Activated CD4-positive, alpha-beta T cell treated with anti-CD3 and anti-CD28 coated beads, Interleukin-2, amount 50 U/mL, for 48 hours (primary cell): ENCODE results near the gene CNST.
"Not testable (repeated sequence)": the region's sequence is repeated elsewhere in the genome, so short reads cannot be mapped to it uniquely, and the experiment has no call there.

Experiments
- DNase-seq, 2 experiments: peaks; one replicate each; pipeline ENCODE4 v3.0.0-alpha.2; 2020

The CNST gene

GRCh38 chr1:246587606-246588005, 21.4 kb downstream of the CNST start:
- DNase-seq: no peak

DNA sequence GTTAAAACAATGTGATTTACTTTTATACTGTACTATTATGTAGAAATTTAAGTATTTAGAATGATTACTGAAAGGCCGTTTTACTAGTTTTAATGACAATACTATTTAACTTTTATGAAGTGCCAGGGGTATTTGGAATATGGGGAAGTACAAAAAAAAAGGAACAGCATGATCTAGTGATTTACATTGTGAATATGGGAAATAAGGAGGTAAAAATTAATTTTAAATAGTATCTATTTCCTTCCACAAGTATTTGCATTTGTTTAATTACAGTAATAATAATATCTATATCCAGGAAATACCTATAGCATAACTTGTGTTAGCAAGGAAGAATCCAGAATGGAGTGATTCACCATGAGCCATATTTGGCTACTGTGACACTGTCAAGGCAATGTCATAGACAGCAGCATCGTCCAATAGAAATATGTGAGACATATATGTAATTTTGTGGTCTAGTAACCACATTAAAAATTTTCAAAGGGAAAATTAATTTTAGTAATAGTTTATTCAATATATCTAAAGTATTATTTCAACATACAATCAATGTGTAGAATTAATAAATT, 22.0 kb downstream of the CNST start:
- DNase-seq: no peak

GRCh38 chr1:246589919-246590318, 23.7 kb downstream of the CNST start:
- DNase-seq: not testable (repeated sequence)

GRCh38 chr1:246591047-246591446, 24.8 kb downstream of the CNST start:
- DNase-seq: no peak

- DNase-seq: peak; percentile 31 to 37
These were observed 25.2 kb downstream of the CNST start for GRCh38 chr1:246591504-246591903.

GRCh38 chr1:246591958-246592357, 25.7 kb downstream of the CNST start:
- no peak for DNase-seq

DNA sequence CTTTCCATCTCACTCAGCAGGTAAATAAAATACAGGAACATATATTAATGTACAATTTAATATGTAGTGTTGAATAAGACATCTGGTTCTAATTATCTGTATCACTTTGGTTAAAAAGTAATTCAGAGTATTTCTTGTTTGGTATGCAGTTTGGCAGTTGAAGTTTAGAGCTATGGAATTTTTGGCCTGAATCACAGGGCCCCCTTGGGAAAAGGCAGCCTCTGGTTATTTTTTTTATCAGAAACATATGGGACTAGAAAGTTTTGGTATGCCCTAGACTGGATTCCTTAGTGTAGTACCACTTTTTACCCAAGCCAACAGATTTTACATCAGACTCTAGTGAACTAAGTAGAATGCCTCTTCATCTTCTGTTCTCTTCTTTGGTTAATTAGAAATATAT, 26.4 kb downstream of the CNST start:
- DNase-seq: no peak

GRCh38 chr1:246595146-246595545, 28.9 kb downstream of the CNST start:
- no peak for DNase-seq

GRCh38 chr1:246597340-246597739, 31.1 kb downstream of the CNST start:
- DNase-seq: no peak

DNA sequence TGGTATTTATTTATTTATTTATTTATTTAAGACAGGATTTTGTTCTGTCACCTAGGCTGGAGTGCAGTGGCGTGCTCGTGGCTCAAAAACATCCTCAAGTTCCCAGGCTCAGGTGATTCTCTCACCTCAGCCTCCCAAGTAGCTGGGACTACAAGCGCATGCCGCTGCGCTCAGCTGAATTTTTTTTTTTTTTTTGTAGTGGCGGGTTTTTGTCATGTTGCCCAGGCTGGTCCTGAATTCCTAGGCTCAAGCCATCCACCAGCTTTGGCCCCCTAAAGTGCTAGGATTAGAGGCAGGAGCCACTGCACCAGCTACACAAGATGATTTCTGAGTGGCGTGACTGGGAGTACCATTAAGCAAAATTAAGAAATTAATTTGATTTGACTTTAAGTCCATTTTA, 31.7 kb downstream of the CNST start:
- DNase-seq: no peak

DNA sequence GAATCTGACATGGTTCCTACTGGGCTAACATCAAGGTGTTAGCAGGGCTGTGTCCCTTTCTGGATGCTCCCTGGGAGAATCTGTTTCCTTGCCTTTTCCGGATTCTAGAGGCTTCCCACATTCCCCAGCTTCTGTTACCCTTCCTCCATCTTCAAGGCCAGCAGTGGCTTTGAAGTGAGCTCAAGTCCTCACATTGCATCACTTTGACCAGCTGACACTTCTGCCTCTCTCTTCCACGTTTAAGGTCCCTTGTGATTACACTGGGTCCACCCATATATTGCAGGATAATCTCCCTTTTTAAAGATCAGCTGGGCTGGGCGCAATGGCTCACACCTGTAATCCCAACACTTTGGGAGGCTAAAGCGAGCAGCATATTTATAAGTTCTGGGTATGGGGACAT, 33.1 kb downstream of the CNST start:
- no peak for DNase-seq

- DNase-seq: no peak
These were observed 34.3 kb downstream of the CNST start for GRCh38 chr1:246600579-246600978.

- no peak for DNase-seq
These were observed 35.9 kb downstream of the CNST start for GRCh38 chr1:246602194-246602593.

DNA sequence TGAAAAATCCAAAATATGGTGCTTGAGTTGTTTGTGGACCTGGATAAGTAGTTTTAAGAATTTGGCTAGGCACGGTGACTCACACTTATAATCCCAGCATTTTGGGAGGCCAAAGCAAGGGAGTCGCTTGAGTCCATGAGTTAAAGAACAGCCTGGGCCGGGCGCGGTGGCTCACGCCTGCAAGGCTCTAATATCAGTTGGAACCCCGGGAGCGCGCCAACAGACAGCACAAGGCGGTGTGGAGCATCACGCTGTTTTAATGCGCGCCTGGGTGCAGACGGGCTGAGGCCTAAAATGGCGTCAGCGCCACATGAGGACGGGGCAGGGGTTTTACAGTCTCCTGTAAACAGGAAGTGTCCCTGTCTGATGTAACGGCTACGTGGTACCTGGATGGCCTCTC, 39.0 kb downstream of the CNST start:
- DNase-seq: not testable (repeated sequence)

GRCh38 chr1:246607462-246607861, 41.2 kb downstream of the CNST start:
- no peak for DNase-seq

DNA sequence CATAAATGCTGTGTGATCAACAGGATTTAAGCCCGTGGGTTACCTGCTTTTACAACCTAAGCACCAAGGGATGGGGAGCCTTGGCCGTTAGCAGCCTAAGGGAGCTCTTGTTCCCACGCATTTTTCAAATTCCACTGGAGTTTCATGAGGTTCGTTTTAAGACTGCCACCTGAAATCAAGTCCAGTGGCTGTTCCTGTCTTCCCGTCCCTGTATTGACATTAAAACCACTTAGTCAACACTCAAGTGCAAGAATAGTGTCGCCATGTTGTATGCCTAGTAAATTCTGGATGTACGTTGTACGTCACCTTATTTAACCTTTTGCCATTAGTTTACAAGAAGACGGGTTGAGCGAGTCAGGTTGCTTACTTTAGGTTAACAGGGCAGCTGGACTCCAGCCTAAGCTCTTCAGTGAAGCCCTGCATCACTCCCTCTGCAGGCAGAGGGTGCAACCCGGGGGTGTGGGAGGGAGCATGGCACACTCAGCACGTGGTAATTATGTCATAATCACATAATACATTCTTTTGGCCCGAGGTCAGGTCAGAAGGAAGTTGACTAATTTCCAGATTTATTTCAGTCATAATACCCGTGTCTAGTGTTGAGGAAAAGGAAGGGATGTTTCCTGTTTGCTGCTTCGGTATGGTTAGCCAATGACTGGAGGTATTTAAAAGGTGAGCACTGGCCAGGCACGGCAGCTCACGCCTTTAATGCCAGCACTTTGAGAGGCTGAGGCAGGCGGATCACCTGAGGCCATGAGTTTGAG, 42.5 kb downstream of the CNST start:
- DNase-seq: peak; percentile 31 to 41

DNA sequence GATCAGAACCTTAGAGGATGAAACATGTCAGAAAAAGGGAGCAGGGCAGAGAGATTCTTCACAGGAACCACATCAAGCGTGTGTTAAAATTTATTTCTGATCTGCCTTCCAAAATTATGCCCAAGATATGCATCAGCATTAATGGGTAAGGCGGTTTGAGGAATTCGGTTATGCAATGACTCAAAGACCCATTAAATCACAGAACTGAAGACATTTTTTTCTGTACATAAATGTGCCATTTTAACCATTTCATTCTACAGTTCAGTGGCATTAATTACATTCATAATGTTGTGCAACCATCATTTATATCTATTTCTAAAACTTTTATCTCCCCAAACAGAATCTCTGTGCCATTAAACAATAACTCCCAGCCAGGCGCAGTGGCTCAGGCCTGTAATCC, 43.4 kb downstream of the CNST start:
- DNase-seq: no peak

- DNase-seq: no peak
These were observed 47.0 kb downstream of the CNST start for GRCh38 chr1:246613096-246613758.

DNA sequence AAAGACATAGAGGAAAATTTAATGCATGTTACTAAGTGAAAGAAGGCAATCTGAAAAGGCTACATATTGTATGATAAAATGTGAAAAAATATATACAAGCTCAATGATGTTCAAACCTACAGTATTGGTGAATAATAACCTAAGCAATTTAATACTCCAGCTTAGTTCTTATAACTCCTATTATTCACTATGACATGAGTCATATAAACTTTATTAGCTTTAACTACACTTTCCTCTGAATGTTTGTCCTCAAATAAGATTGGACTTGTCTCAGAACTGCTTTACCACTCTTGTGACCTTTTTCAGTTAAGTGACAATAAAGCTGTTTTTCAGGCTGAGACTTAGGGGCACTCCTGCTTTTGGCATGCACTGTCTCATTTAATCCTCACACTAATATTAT, 50.9 kb downstream of the CNST start:
- DNase-seq: no peak

- no peak for DNase-seq
These were observed 51.5 kb downstream of the CNST start for GRCh38 chr1:246617768-246618167.

DNA sequence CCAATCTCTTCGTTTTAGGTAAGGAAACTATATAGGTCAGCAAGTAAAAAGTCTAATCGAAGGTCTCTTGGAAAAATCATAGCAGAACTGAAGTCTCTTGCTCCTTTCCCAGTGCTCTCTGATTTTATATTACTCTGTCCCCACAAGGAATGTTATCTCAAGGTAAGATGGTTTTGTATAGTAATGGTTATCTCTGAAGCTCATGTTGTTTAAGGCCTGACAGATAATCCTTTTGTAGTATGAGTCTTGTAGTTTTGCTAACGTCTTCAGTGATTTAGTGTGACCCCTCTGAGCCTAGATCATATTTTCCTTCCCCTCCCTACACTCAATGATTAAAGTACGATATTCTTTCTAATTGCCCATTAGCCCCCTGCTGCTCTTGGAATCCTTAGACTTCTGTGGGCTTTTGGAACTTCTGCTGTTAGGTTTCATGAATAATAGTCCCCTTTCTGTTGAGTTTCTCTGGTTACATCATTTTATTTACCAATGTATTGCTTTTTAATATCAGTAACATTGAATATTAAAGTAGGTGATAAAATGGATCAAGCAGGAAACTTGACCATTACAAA, 52.1 kb downstream of the CNST start:
- DNase-seq: no peak

GRCh38 chr1:246622035-246622652, 55.9 kb downstream of the CNST start:
- DNase-seq: no peak

GRCh38 chr1:246624091-246624490, 57.8 kb downstream of the CNST start:
- DNase-seq: no peak

GRCh38 chr1:246629030-246629429, 62.8 kb downstream of the CNST start:
- DNase-seq: no peak
